ENCODE data around the gene RNF38. TPM values are rescaled to one million over a fixed set of nuclear protein-coding genes. Genes with fewer than 3 reads are reported as not detected.

RNF38 gene
- polyA plus RNA-seq, 3 donors = 11.3 to 33.2 (median 13.6) TPM

DNA sequence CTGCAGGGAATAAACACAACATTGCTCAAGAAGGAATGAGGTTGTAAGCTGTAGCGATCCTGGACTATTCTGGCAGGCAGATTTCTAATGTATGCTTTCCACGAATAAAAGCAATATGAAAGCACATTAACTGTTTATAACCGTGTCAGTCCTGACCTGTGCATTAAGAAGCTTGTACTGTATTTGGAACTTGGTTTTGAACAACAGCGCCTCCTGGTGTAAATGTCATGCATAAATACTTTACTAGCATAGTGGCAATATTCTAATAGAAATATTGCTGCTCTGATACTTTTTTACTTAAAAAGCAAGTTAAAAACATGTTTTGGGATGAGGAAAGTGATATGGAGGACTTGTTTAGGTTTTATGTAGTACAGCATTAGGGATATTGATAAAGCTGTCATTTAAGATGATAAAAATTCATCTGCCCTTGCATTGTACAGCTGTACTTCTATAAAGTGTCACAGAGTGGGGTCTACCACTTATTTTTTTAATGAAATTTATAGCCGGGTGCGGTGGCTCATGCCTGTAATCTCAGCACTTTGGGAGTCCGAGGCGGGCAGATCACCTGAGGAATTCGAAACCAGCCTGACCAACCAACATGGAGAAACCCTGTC is 71.2 kb downstream of the RNF38 start:
- no peak overlapping the region for H3K27ac Mint-ChIP-seq
- no peak overlapping the region for H3K9ac ChIP-seq (ENCODE audit: insufficient read depth, low read length, poor library complexity, severe bottlenecking)
- no peaks in the 10 kb centered on the region for H3K9me3 ChIP-seq (replicated peaks in 1 of 2; ENCODE audit: control insufficient read depth in 1 of 2, insufficient read depth in 1 of 2, low read length in 2 of 2)
- no peak overlapping the region for H3K27ac ChIP-seq (ENCODE audit: low read depth in 1 of 2, low read length in 2 of 2)
- H3K4me2 ChIP-seq (replicated peaks; ENCODE audit: extremely low read depth, low read length, poor library complexity, severe bottlenecking) = no peak overlapping the region
- H3K4me1 Mint-ChIP-seq = peaks cover 9% of the 10 kb centered on the region
- H2AFZ ChIP-seq (ENCODE audit: insufficient read depth, low read depth, low read length, poor library complexity, severe bottlenecking) = no peak overlapping the region
- H3K4me3 Mint-ChIP-seq = no peak overlapping the region
- H3K27me3 ChIP-seq (ENCODE audit: control insufficient read depth in 2 of 2, insufficient read depth in 2 of 2, low read length in 2 of 2) = no peaks in the 10 kb centered on the region
- H3K36me3 Mint-ChIP-seq = peaks cover 1 to 6% of the 10 kb centered on the region in 2 donors
- H3K79me2 ChIP-seq (ENCODE audit: insufficient read depth, low read length) = no peaks in the 10 kb centered on the region
- DNase-seq = peak; percentile 42 to 62 (median 61)
- H3K27me3 Mint-ChIP-seq (ENCODE audit: low read depth in 3 of 3) = no peaks in the 10 kb centered on the region
- H3K36me3 ChIP-seq (replicated peaks in 1 of 2; ENCODE audit: control insufficient read depth in 1 of 2, insufficient read depth in 2 of 2, low read length in 2 of 2) = peaks cover under 1 to 2% of the 10 kb centered on the region in 2 donors
- peaks cover 8 to 10% of the 10 kb centered on the region in 2 donors for H3K4me1 ChIP-seq (ENCODE audit: control insufficient read depth in 1 of 2, insufficient read depth in 2 of 2, low read length in 2 of 2)
- no peaks in the 10 kb centered on the region for H4K20me1 ChIP-seq (ENCODE audit: insufficient read depth, low read length)
- H3K9me3 Mint-ChIP-seq = peaks cover 0 to 2% (median 0%) of the 10 kb centered on the region in 7 donors
- no peak overlapping the region for H3K4me3 ChIP-seq (replicated peaks in 1 of 3; ENCODE audit: low read depth in 2 of 3, low read length in 3 of 3)
- TF ChIP-seq, protein P1, sequence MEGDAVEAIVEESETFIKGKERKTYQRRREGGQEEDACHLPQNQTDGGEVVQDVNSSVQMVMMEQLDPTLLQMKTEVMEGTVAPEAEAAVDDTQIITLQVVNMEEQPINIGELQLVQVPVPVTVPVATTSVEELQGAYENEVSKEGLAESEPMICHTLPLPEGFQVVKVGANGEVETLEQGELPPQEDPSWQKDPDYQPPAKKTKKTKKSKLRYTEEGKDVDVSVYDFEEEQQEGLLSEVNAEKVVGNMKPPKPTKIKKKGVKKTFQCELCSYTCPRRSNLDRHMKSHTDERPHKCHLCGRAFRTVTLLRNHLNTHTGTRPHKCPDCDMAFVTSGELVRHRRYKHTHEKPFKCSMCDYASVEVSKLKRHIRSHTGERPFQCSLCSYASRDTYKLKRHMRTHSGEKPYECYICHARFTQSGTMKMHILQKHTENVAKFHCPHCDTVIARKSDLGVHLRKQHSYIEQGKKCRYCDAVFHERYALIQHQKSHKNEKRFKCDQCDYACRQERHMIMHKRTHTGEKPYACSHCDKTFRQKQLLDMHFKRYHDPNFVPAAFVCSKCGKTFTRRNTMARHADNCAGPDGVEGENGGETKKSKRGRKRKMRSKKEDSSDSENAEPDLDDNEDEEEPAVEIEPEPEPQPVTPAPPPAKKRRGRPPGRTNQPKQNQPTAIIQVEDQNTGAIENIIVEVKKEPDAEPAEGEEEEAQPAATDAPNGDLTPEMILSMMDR (IDR thresholded peaks at IDR 0.05) = peak; percentile 94
- no CpG with 5 or more reads among the region's 9 CpGs for WGBS (ENCODE audit: insufficient coverage)
- intact Hi-C loops (cut with micrococcal nuclease) = loop anchor here (2.0 to 10.0 kb wide), 3 partner anchors 80 to 374 kb away; partner anchors contain the start of gene OR2S2 (in 1 of the 2)

DNA sequence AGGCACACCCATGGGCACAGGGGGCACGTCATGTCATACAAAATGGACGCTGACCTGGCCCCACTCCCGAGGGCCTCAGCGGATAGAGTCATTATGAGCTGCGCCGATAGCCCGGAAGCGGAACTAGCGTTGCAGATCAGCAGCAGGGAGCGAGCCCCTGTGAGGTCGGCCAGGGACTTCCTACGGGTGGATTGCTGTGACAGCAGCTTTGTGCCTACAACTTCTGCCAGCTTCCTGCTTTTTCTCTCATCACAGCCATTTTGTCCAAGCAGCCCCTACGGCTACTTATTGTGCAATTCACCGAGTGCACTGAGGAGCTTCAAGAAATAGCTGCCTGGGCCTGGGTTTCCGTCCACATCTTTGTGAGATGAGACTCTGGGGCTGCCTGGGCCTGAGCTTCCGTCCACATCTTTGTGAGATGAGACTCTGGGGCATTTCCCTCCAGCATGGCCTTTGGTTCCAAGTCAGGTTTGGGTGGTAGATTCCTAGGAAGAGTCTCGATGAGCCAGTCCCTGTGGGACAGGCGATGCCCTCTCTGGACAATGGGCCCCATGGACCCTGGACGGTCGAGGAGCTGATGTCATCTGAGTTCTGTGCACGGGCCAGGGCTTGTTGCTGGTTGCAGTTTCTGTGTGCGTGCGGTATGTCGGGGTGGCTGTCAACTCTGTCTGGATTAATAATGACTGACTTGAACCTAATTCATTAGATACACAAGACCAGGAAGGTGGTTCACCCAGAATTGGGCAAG is 74.8 kb downstream of the RNF38 start:
- Mint-ChIP-seq H3K36me3 (no peaks in the 10 kb centered on the region), H3K27ac (peak overlapping the region; percentile 26 to 81 (median 68)), H3K4me1 (peaks cover 9% of the 10 kb centered on the region), H3K27me3 (ENCODE audit: low read depth in 3 of 3) (peaks cover 0 to 2% (median 0%) of the 10 kb centered on the region in 3 donors), H3K4me3 (peak overlapping the region in 1 of 2 donors; percentile 37), H3K9me3 (peaks cover 0 to 6% (median 2%) of the 10 kb centered on the region in 7 donors)
- Histone ChIP-seq H3K4me3 (replicated peaks in 1 of 3; ENCODE audit: low read depth in 2 of 3, low read length in 3 of 3) (no peak overlapping the region), H3K79me2 (ENCODE audit: insufficient read depth, low read length) (no peaks in the 10 kb centered on the region), H3K4me2 (replicated peaks; ENCODE audit: extremely low read depth, low read length, poor library complexity, severe bottlenecking) (no peak overlapping the region), H3K36me3 (replicated peaks in 1 of 2; ENCODE audit: control insufficient read depth in 1 of 2, insufficient read depth in 2 of 2, low read length in 2 of 2) (no peaks in the 10 kb centered on the region), H3K9me3 (replicated peaks in 1 of 2; ENCODE audit: control insufficient read depth in 1 of 2, insufficient read depth in 1 of 2, low read length in 2 of 2) (no peaks in the 10 kb centered on the region), H4K20me1 (ENCODE audit: insufficient read depth, low read length) (no peaks in the 10 kb centered on the region), H3K27ac (ENCODE audit: low read depth in 1 of 2, low read length in 2 of 2) (peak overlapping the region; percentile 31 to 40), H3K4me1 (ENCODE audit: control insufficient read depth in 1 of 2, insufficient read depth in 2 of 2, low read length in 2 of 2) (peaks cover 8 to 10% of the 10 kb centered on the region in 2 donors), H2AFZ (ENCODE audit: insufficient read depth, low read depth, low read length, poor library complexity, severe bottlenecking) (peak overlapping the region; percentile 74), H3K27me3 (ENCODE audit: control insufficient read depth in 2 of 2, insufficient read depth in 2 of 2, low read length in 2 of 2) (no peaks in the 10 kb centered on the region), H3K9ac (ENCODE audit: insufficient read depth, low read length, poor library complexity, severe bottlenecking) (no peak overlapping the region)
- DNase-seq = peak; percentile 29 to 63 (median 43)
- WGBS (ENCODE audit: insufficient coverage) = 65% methylated on average over 20 of the region's 24 CpGs
- TF ChIP-seq, protein P1 (IDR thresholded peaks at IDR 0.05) = no peak
- intact Hi-C loops (cut with micrococcal nuclease) = loop anchor here in 1 of 2 donors (10.0 kb wide), 1 partner anchor 370 kb away; the partner anchor contains the start of gene OR2S2

Data from CD14-positive monocyte (primary cell).